Dedifferentiated amniotic fluid mesenchymal stem cell (primary cell): ENCODE data around the gene TOLLIP.

ENCODE experiments used
- DNase-seq: peaks from one replicate; pipeline ENCODE4 v3.0.0-alpha.2; 2016; ENCODE audit errors: extremely low spot score

The TOLLIP gene

GRCh38 chr11:1298695-1299492, 10.5 kb downstream of the TOLLIP start:
- no peak for DNase-seq

- no peak for DNase-seq
Measured at GRCh38 chr11:1297576-1298473, 11.6 kb downstream of the TOLLIP start.

- DNase-seq, result no peak
Measured at GRCh38 chr11:1297011-1297575, 12.3 kb downstream of the TOLLIP start.

GRCh38 chr11:1296287-1296686, 13.1 kb downstream of the TOLLIP start:
- no peak for DNase-seq

- no peak for DNase-seq
Measured at GRCh38 chr11:1295591-1295990, 13.8 kb downstream of the TOLLIP start.

GRCh38 chr11:1295086-1295485, 14.3 kb downstream of the TOLLIP start:
- DNase-seq, result no peak

GRCh38 chr11:1293619-1294015, 15.8 kb downstream of the TOLLIP start:
- no peak for DNase-seq

- no peak for DNase-seq
Measured at GRCh38 chr11:1292644-1293618, 16.5 kb downstream of the TOLLIP start.

GRCh38 chr11:1292018-1292643, 17.3 kb downstream of the TOLLIP start:
- no peak for DNase-seq

- no peak for DNase-seq
Measured at GRCh38 chr11:1291295-1292017, 18.0 kb downstream of the TOLLIP start.

GRCh38 chr11:1290052-1291040, 19.1 kb downstream of the TOLLIP start:
- DNase-seq, result no peak

GRCh38 chr11:1289211-1289935, 20.1 kb downstream of the TOLLIP start:
- DNase-seq, result no peak

GRCh38 chr11:1288426-1289151, 20.8 kb downstream of the TOLLIP start:
- DNase-seq, result no peak

GRCh38 chr11:1287928-1288327, 21.5 kb downstream of the TOLLIP start:
- DNase-seq, result no peak

GRCh38 chr11:1285876-1286275, 23.6 kb downstream of the TOLLIP start:
- no peak for DNase-seq

GRCh38 chr11:1285316-1285744, 24.1 kb downstream of the TOLLIP start:
- no peak for DNase-seq

- no peak for DNase-seq
Measured at GRCh38 chr11:1283906-1284305, 25.5 kb downstream of the TOLLIP start.
